Thoracic aorta (tissue), 2 donors: ENCODE measurements around the gene ZNF236. TPM values are rescaled to one million over a fixed set of nuclear protein-coding genes. Genes with fewer than 3 reads are reported as not detected.
"Not testable (repeated sequence)": the region's sequence is repeated elsewhere in the genome, so short reads cannot be mapped to it uniquely, and the experiment has no call there.

Experiments used
- ATAC-seq: fragments of 150-250 bp; one replicate; pipeline ENCODE4 v1.8.0; 2017; ENCODE audit warnings: low read depth; ENCODE audit not compliant: insufficient number of reproducible peaks, low FRiP score
- DNase-seq: peaks from one replicate; pipeline ENCODE4 v3.0.0-alpha.2; 2020; ENCODE audit warnings: low spot score
- H3K27ac ChIP-seq, 2 donors: fragments of 200-600 bp; sonication (generic); 1 replicate in 1 of 2; 2 replicates in 1 of 2; pipeline ENCODE4 v1.5.1; 2016; ENCODE audit warnings: mild to moderate bottlenecking in 2 of 2, moderate library complexity in 2 of 2
- H3K27me3 ChIP-seq: fragments of 200-600 bp; sonication (generic); replicated peaks from 2 replicates; pipeline ENCODE4 v1.6.0; 2016; ENCODE audit warnings: mild to moderate bottlenecking; ENCODE audit not compliant: insufficient read depth
- H3K36me3 ChIP-seq: fragments of 200-600 bp; sonication (generic); one replicate; pipeline ENCODE4 v1.5.1; 2016
- H3K4me1 ChIP-seq, 2 donors: fragments of 200-600 bp; sonication (generic); 1 replicate in 1 of 2; 2 replicates in 1 of 2; pipeline versions ENCODE4 v1.5.1 to v1.6.0; 2016; ENCODE audit warnings: low read depth in 2 of 2, mild to moderate bottlenecking in 1 of 2; ENCODE audit not compliant: control insufficient read depth in 1 of 2
- H3K4me3 ChIP-seq: fragments of 200-600 bp; sonication (generic); 2 replicates; pipeline ENCODE4 v1.5.1; 2016; ENCODE audit warnings: mild to moderate bottlenecking
- H3K9me3 ChIP-seq: fragments of 200-600 bp; sonication (generic); 2 replicates; pipeline ENCODE4 v1.5.1; 2016
- CTCF ChIP-seq: fragments of 200-600 bp; sonication (generic); IDR thresholded peaks from one replicate; pipeline ENCODE4 v1.5.1; 2019; ENCODE audit warnings: antibody characterized with exemption
- total RNA-seq, 2 donors: library from RNA; depleted of rRNA; stranded (reverse); fragments of >200 nt; gene quantifications; one replicate each; pipeline versions ENCODE4 v1.1.0 to v1.2.3, GENCODE V29; 2016

The ZNF236 gene
- total RNA-seq, 2 donors from 2014 or later = 14.1 to 22.5 TPM

- TF ChIP-seq CTCF = no peak
- no peaks in the 10 kb centered on the region for H3K36me3 ChIP-seq
- ATAC-seq (no peak), DNase-seq (no peak)
- H3K4me3 ChIP-seq = no peak overlapping the region
- no peaks in the 10 kb centered on the region for H3K9me3 ChIP-seq
- peak overlapping the region in 1 of 2 donors; percentile 38 for H3K27ac ChIP-seq
- no peaks in the 10 kb centered on the region for H3K4me1 ChIP-seq
- H3K27me3 ChIP-seq = no peaks in the 10 kb centered on the region
Observed at GRCh38 chr18:76988827-76989646, 166.7 kb downstream of the ZNF236 start.

DNA sequence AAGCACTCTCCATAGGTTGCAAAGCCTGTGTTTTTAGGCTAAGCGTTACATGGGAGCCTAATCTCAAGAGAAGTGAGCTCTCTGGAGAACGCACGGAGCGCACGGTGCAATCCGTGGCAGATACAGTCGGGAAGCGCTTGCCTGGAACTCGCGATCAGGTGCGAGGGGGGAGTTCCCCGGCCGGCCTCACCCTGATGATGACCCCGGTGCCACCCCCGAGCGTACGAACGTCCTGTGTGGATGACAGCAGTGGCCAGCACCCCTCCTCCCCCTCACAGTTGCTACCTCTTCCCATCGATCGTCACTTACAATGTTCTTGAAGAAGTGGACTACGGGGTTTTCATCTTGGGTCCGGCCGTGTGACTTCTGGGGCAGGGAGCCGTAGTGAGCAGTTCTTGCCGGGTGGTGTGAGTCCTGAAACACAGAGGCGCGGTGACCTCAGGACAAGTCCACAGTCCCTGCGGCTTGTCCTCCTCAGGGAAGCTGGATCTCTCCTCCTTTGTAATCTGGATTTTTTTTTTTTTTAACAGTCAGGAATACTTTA is 167.4 kb downstream of the ZNF236 start:
- no peaks in the 10 kb centered on the region for H3K36me3 ChIP-seq
- no peaks in the 10 kb centered on the region for H3K4me1 ChIP-seq
- no peak for ATAC-seq
- no peak for TF ChIP-seq CTCF
- H3K4me3 ChIP-seq = no peak overlapping the region
- no peak for DNase-seq
- no peaks in the 10 kb centered on the region for H3K9me3 ChIP-seq
- no peaks in the 10 kb centered on the region for H3K27me3 ChIP-seq
- H3K27ac ChIP-seq = no peak overlapping the region

- H3K4me3 ChIP-seq, H3K9me3 ChIP-seq, H3K27me3 ChIP-seq, ATAC-seq, H3K36me3 ChIP-seq, DNase-seq, H3K4me1 ChIP-seq, H3K27ac ChIP-seq: not testable (repeated sequence)
Observed at GRCh38 chr18:76990343-76991020, 168.1 kb downstream of the ZNF236 start.

- Histone ChIP-seq H3K36me3 (no peaks in the 10 kb centered on the region), H3K27ac (no peak overlapping the region), H3K4me3 (no peak overlapping the region), H3K27me3 (no peaks in the 10 kb centered on the region), H3K9me3 (no peaks in the 10 kb centered on the region), H3K4me1 (no peaks in the 10 kb centered on the region)
- no peak for ATAC-seq
- DNase-seq = no peak
- TF ChIP-seq CTCF = no peak
Observed at GRCh38 chr18:76991021-76991688, 168.8 kb downstream of the ZNF236 start.

DNA sequence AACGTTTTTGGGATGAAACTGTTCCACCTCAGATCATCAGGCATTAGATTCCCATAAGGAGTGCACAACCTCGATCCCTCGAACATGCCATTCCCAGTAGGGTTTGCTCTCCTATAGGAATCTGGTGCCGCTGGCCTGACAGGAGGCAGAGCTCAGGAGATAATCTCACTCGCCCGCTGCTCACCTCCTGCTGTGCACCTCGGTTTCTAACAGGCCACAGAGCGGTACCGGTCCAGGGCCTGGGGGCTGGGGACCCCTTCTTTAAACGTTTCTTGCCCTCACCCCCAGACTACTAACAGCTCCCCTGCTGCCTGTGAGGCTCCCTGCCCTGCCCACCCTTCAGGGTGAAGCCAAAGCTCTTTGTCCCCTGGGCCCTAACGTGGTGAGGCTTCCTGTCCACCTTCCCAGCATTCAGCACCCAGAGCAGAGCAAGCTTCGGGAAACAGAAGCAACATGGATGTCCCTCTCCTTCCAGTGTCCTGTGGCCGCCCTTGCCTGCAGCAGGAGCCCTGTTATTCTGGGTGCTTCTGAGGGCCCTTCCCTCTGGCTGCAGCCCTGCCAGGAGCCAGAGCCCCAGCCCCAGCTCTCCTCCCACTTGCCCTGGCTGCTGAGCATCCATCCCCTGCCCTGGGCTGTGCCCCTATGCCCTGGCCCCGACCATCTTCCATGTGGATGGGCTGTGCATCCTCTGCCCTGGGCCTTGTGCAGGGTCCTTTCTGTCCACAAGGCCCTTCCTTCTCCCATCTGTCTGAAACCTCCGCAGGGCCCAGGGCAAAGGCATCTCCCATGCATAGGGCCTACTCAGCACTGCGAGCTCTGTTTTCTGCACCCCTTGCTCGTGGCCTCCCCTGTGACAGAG is 170.1 kb downstream of the ZNF236 start:
- Histone ChIP-seq H3K4me3 (no peak overlapping the region), H3K27ac (no peak overlapping the region), H3K36me3 (no peaks in the 10 kb centered on the region), H3K27me3 (no peaks in the 10 kb centered on the region), H3K9me3 (no peaks in the 10 kb centered on the region), H3K4me1 (no peaks in the 10 kb centered on the region)
- DNase-seq = no peak
- TF ChIP-seq CTCF = no peak
- no peak for ATAC-seq
